Umbilical cord (tissue), 2 donors: ENCODE data around the gene FAM193A. TPM values are rescaled to one million over a fixed set of nuclear protein-coding genes. Genes with fewer than 3 reads are reported as not detected.

Experiments
- DNase-seq: peaks from one replicate; pipeline ENCODE4 v3.0.0-alpha.2; 2015; ENCODE audit warnings: low spot score
- total RNA-seq: library from RNA; depleted of rRNA; stranded (reverse); fragments of >200 nt; gene quantifications from one replicate; pipeline ENCODE4 v1.2.3, GENCODE V29; 2014; ENCODE audit warnings: low replicate concordance; ENCODE audit not compliant: insufficient read depth

FAM193A gene
- total RNA-seq, 1 donor from 2014 or later, result 23.4 TPM

DNA sequence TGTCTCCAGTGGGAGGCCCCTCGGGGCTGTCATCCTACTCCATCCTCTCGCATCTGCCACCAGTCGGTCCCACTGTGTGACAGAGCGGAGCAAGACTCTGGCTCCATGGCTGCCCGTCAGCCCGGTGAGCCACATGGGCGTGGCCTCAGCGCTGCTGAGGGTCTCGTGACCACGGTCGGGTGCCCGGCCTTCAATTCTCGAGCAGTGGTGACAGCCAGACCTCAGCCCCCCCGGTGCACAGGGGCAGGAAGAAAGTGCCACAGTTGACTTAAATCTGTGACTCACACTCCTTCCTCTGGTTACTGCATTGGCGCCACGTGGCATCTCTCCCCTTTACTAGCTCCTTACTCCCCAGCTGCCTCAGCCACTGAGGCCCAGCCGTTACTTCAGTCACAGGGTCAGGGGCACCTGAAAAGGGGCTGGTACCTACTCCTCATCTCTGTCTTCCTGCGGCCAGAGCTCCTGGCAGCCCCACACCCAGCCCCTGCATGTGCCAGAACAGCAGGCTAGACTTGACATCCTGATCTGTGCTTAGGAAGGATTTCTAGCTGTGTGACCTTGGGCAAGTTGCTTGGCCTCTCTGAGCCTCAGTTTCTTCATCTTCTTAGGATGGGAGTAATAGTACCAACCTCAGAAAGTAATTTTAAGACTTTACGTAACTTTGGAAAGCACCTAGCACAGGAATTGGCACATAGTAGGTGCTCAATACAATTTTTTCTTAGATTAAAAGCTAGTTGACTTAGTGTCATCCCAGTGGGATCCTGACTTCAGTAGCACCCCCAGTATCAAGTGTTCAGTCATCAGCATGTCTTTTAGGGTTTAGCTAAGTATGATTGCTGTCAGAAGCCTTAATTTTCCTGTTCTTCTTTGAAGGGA is 153.6 kb downstream of the FAM193A start:
- no peak for DNase-seq

- no peak for DNase-seq
Measured at GRCh38 chr4:2691313-2691712, 154.9 kb downstream of the FAM193A start.

GRCh38 chr4:2691952-2692435 is 155.5 kb downstream of the FAM193A start:
- no peak for DNase-seq

- no peak for DNase-seq
Measured at GRCh38 chr4:2694691-2695090, 158.2 kb downstream of the FAM193A start.

- no peak for DNase-seq
Measured at GRCh38 chr4:2695346-2696060, 159.1 kb downstream of the FAM193A start.

DNA sequence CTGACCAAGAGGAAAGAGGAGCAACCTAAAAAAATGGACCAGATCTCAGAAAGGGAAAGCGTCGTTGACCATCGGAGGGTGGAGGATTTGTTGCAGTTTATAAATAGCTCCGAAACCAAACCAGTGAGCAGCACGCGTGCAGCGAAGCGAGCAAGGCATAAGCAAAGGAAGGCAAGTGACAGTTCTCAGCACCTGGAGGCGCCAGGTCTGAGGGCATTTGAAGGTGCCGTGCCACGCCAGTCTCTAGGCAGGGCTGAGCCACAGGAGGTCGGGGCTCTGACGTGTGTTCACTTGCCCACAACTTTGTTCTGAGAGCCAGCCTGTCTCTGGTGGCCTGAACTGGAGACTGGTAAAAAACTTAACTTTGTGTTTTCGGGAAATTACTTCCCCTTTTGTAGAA is 160.0 kb downstream of the FAM193A start:
- DNase-seq, result no peak

DNA sequence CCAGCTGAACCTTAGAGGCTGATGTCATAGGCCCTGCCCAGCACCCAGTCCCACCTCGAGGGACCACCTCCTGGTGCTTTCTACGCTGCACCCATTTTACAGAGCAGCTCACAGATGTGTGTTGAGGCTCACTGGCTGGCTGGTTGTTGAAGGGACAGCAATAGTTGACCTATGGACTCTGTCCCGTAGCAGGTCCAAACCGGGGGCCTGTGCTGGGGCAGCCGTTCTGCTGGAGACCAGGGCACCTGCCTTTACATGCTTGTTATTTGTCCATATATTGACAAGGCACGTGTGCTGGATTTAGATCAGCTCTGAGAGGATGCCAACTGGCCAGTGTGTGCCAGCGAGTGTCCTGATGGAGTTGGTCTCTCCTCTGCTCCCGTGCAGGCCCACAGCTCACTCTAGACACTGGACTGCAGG is 161.6 kb downstream of the FAM193A start:
- DNase-seq, result no peak

DNA sequence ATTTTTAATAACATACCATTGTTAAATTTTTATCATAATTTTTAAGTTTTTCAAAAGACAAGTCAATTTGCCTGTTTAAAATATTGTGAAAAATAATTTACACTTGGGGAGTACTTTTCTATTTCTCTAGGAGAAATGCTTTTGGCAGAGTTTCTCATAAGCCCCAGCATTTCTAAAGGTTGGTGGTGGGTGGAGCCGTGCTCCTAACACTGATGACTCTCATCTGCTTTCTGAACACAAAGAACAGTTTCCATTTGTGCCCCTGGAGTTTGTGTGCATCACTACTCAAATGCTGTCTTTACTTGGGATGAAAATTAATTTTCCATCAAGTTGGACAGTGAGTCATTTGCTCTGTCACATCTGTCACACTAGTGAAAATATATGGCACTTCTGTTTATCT is 162.1 kb downstream of the FAM193A start:
- no peak for DNase-seq

DNA sequence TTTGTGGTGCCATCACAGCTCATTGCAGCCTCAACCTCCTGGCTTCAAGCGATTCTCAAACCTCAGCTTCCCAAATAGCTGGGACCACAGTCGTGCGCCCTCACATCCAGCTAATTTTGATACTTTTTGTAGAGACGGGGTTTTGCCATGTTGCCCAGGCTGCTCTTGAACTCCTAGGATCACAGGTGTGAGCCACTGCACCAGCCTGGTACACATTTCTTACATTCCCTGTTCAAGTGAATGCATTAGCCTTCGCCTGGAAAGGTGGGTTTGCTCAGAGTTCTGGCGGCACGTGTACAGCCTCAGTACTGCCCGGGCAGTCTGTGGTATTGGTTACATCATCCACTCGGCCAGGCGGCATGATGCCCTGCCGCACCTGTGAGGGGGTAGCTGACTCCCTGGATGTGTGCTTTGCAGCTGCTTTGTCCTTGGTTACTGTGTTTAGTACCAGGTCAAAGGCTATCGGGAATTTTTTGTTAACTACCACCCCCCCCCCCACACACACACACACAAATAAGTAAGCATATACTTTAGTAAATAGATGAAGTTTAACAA is 162.6 kb downstream of the FAM193A start:
- DNase-seq, result no peak

DNA sequence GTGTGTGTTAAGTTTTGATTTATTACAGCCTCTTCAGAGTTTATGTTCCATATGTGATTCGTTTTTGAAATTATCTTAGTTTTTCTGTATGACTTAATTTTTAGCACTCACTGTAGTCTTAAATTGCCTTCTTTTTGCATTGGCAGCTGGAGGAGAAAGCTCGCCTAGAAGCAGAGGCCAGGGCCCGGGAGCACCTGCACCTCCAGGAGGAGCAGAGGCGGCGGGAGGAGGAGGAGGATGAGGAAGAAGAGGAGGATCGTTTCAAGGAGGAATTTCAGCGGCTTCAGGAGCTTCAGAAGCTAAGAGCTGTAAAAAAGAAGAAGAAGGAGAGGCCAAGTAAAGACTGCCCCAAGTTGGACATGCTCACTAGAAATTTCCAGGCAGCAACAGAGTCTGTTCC is 163.1 kb downstream of the FAM193A start:
- no peak for DNase-seq

DNA sequence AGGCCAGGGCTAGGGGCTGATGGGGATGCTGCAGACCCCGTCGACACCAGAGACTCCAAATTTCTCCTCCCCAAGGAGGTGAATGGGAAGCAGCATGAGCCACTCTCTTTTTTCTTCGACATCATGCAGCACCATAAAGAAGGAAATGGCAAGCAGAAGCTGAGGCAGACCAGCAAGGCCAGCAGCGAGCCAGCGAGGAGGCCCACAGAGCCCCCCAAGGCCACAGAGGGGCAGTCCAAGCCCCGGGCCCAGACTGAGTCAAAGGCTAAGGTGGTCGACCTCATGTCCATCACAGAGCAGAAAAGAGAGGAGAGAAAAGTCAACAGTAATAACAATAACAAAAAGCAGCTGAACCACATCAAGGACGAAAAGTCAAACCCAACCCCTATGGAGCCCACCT is 163.6 kb downstream of the FAM193A start:
- no peak for DNase-seq

DNA sequence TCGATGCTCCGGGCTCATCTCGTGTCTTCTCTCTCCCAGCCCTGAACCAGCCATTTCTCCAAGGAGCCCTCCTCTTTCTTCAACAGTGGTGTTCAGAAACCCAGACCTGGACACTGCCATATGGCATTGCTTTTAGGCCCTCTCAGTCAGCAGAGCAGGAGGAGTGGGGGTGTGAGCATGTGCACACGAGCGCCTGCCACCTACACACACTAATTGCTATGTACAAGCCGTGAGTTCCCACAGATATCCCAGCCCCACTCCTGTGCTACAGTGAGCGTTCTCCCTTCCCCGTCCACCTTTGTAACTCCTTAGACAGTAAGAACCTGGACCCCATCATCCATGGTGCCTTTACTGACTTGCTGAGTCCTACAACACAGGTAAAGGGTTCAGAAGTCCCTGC is 165.9 kb downstream of the FAM193A start:
- DNase-seq, result no peak

- no peak for DNase-seq
Measured at GRCh38 chr4:2702770-2703169, 166.3 kb downstream of the FAM193A start.

DNA sequence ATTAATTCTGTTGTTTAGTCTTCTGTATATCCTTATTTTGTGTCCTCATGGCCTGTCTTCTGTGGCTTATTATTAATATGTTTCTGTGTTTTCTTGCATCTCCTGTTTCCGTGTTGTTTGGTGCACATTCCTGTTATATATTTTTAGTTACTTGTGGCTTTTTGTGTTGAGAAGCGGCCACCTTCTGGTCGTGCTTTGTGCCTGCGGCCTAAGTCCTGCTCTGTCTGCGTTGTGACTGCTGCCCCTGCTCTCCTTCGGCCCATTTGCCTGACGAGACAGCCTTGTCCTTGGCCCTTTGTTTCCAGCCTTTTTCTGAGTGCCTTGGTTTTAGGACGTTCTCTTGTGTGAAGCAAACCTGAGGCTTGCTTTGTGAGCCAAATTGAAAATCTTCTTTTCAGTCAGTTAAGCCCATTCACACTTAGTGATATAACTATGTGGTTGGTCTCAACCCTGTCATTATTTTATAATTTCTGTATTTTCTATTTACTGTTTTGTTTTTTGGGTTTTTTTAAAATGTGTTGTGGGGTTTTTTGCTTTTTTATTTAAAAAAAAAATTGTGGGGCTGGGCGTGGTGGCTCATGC is 175.9 kb downstream of the FAM193A start:
- no peak for DNase-seq

GRCh38 chr4:2713337-2713736 is 176.9 kb downstream of the FAM193A start:
- DNase-seq, result no peak

DNA sequence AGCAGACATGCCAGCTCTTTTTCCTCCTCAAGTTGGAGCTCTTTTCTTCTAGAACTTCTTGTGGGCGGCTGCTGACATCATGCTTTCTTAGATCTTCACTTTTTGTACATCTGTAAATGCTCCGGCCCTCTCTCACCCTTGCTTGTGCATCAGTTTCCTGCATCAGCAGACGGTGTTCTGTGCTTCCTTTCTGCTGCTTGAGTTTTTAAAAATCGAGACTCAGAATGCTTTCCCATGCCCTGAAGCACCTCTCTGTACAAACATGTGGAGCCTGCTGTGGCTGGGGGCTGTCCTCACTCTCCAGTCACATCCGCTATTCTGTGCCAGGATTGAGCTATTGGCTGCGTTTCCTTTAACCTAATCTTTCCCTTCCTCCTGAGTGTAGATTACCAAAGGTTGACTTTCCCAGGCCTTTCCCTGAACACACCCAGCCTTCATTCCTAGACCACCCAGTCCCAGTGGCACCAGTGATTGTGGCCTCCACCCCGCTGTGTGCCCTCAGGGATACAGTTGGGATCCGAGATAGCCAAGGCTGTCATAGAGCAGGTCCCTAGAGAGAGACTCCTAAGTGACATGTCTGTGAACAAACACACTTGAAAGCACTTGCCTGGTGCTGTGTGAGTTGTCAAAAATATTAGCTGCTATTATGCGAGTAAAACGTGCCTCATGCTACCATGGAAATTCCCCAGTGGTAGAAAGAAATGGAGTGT is 177.8 kb downstream of the FAM193A start:
- DNase-seq, result peak; percentile 30

DNA sequence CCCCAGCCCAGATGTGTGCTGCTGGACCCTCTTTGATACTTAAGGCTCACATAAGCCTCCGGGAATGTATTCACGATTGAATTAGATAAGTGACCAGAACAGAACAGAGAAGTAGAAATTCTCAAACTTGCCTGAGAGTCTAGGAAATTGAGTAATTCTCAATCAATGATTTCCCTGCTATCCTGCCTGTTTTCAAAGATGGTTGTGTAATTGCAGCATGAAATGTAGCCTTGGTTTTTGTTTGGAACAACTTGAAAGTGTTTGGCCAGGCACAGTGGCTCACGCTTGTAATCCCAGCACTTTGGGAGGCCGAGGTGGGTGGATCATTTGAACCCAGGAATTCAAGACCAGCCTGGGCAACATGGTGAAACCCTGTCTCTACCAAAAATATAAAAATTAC is 178.5 kb downstream of the FAM193A start:
- DNase-seq, result no peak

GRCh38 chr4:2715426-2715825 is 179.0 kb downstream of the FAM193A start:
- no peak for DNase-seq

- DNase-seq, result no peak
Measured at GRCh38 chr4:2716236-2716635, 179.8 kb downstream of the FAM193A start.

GRCh38 chr4:2721586-2721985 is 185.1 kb downstream of the FAM193A start:
- no peak for DNase-seq

DNA sequence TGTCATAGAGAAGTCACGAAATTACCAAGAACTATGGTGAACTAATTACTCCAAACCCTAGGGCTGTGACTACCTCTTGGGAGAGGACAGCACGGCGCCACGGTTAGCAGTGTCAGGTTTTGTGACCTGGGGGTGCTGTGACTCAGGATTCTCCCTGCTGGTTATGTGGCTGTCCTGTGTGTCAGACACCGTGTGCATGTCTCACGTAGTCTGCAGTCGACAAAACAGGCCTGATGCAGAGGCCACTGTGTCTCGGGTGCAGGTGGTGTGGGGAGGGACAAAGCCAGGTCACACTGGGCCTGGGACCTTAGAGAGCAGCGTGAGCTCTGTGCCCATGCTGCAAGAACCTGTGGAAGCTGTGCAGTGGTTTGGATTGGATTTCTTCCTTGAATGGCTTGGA is 185.6 kb downstream of the FAM193A start:
- DNase-seq, result no peak

DNA sequence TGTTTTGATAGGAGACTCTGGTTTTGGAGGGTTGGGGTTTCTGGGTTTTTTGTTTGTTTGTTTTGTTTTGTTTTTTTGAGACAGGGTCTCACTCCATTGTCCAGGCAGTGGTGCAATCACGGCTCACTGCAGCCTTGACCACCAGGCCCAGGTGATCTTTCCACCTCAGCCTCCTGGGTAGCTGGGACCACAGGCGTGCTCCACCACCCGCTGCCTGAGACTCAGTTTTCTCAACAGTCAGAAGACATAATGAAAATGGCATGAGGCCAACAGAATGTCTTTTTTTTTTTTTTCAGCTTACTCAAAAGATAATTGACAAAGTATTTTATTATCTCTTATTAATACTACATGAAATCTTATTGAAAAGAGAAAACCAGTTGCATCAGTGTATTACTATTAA is 187.3 kb downstream of the FAM193A start:
- DNase-seq, result no peak
